GM12873 (cell line): ENCODE data around the gene MAMDC2.

Experiments used
- CTCF ChIP-seq: IDR thresholded peaks from 2 replicates; pipeline ENCODE4 v1.5.1; 2012; ENCODE audit warnings: low read depth, mild to moderate bottlenecking, moderate library complexity, low read length, control low read depth; ENCODE audit not compliant: insufficient read depth; ENCODE audit errors: missing control alignments

MAMDC2 gene

GRCh38 chr9:70093944-70094343 lies 50.3 kb downstream of the MAMDC2 start:
- TF ChIP-seq CTCF = no peak

GRCh38 chr9:70094747-70095146 lies 51.1 kb downstream of the MAMDC2 start:
- TF ChIP-seq CTCF = no peak

GRCh38 chr9:70097187-70097586 lies 53.5 kb downstream of the MAMDC2 start:
- TF ChIP-seq CTCF = no peak

GRCh38 chr9:70100362-70100761 lies 56.7 kb downstream of the MAMDC2 start:
- no peak for TF ChIP-seq CTCF

GRCh38 chr9:70101265-70101664 lies 57.6 kb downstream of the MAMDC2 start:
- no peak for TF ChIP-seq CTCF

- no peak for TF ChIP-seq CTCF
Observed at GRCh38 chr9:70105147-70105546, 61.5 kb downstream of the MAMDC2 start.

GRCh38 chr9:70106571-70106970 lies 62.9 kb downstream of the MAMDC2 start:
- peak; percentile 1 for TF ChIP-seq CTCF

- TF ChIP-seq CTCF = no peak
Observed at GRCh38 chr9:70107558-70107957, 63.9 kb downstream of the MAMDC2 start.
